HG02973 (cell line): Measurements from ENCODE around the gene CIROP.

Source experiments
- ATAC-seq: cut with Tn5 transposase; IDR thresholded peaks from one replicate; pipeline ENCODE4 v1.9.1; 2021; ENCODE audit warnings: moderate library complexity; ENCODE audit not compliant: unreplicated experiment

Gene CIROP

GRCh38 chr14:23104591-23105347 is at the start of gene CIROP:
CIROP (minus strand) TSS chr14:23104989; CDS start chr14:23104920, 69 bp downstream.
- ATAC-seq: no peak

- no peak for ATAC-seq
Measured at GRCh38 chr14:23153851-23154796, 49.3 kb upstream of the CIROP start.

GRCh38 chr14:23151342-23151741 is 46.6 kb upstream of the CIROP start:
- no peak for ATAC-seq

- ATAC-seq: no peak
Measured at GRCh38 chr14:23149745-23150144, 45.0 kb upstream of the CIROP start.

GRCh38 chr14:23148591-23149249 is 43.9 kb upstream of the CIROP start:
- ATAC-seq: no peak

GRCh38 chr14:23147676-23148075 is 42.9 kb upstream of the CIROP start:
- ATAC-seq: no peak

GRCh38 chr14:23146980-23147379 is 42.2 kb upstream of the CIROP start:
- ATAC-seq: no peak

GRCh38 chr14:23146351-23146910 is 41.6 kb upstream of the CIROP start:
- no peak for ATAC-seq

GRCh38 chr14:23145794-23146350 is 41.1 kb upstream of the CIROP start:
- no peak for ATAC-seq

- ATAC-seq: no peak
Measured at GRCh38 chr14:23143911-23144310, 39.1 kb upstream of the CIROP start.

GRCh38 chr14:23142826-23143225 is 38.0 kb upstream of the CIROP start:
- ATAC-seq: no peak

- no peak for ATAC-seq
Measured at GRCh38 chr14:23141706-23142444, 37.1 kb upstream of the CIROP start.

- no peak for ATAC-seq
Measured at GRCh38 chr14:23140371-23140770, 35.6 kb upstream of the CIROP start.

GRCh38 chr14:23139874-23140273 is 35.1 kb upstream of the CIROP start:
- no peak for ATAC-seq

- no peak for ATAC-seq
Measured at GRCh38 chr14:23137813-23138535, 33.2 kb upstream of the CIROP start.

- no peak for ATAC-seq
Measured at GRCh38 chr14:23137192-23137812, 32.5 kb upstream of the CIROP start.

- ATAC-seq: no peak
Measured at GRCh38 chr14:23136566-23137133, 31.9 kb upstream of the CIROP start.

GRCh38 chr14:23132970-23133369 is 28.2 kb upstream of the CIROP start:
- no peak for ATAC-seq

GRCh38 chr14:23131482-23131881 is 26.7 kb upstream of the CIROP start:
- no peak for ATAC-seq
